Measurements from ENCODE around the gene DISP1.
"Not testable (repeated sequence)": the region's sequence is repeated elsewhere in the genome, so short reads cannot be mapped to it uniquely, and the experiment has no call there.

The DISP1 gene

GRCh38 chr1:222798975-222799374 is 15.9 kb upstream of the DISP1 start:
- no peak for DNase-seq

- DNase-seq, result no peak
Measured at GRCh38 chr1:222801067-222801466, 13.8 kb upstream of the DISP1 start.

- no peak for DNase-seq
Measured at GRCh38 chr1:222811671-222812070, 3.2 kb upstream of the DISP1 start.

GRCh38 chr1:222813866-222814535 is 838 bp upstream of the DISP1 start:
- no peak for DNase-seq

GRCh38 chr1:222815440-222815765 is 564 bp downstream of the DISP1 start:
- DNase-seq, result no peak

GRCh38 chr1:222817529-222817928 is 2.7 kb downstream of the DISP1 start:
- no peak for DNase-seq

- no peak for DNase-seq
Measured at GRCh38 chr1:222818171-222818570, 3.3 kb downstream of the DISP1 start.

GRCh38 chr1:222820171-222820712 is 5.4 kb downstream of the DISP1 start:
- no peak for DNase-seq

GRCh38 chr1:222821239-222821638 is 6.4 kb downstream of the DISP1 start:
- no peak for DNase-seq

GRCh38 chr1:222823695-222824094 is 8.9 kb downstream of the DISP1 start:
- no peak for DNase-seq

GRCh38 chr1:222824641-222825040 is 9.8 kb downstream of the DISP1 start:
- DNase-seq, result no peak

- DNase-seq, result no peak
Measured at GRCh38 chr1:222828939-222829338, 14.1 kb downstream of the DISP1 start.

- DNase-seq, result no peak
Measured at GRCh38 chr1:222829868-222830267, 15.0 kb downstream of the DISP1 start.

- DNase-seq, result no peak
Measured at GRCh38 chr1:222833356-222833876, 18.6 kb downstream of the DISP1 start.

GRCh38 chr1:222843469-222844410 is 28.9 kb downstream of the DISP1 start:
- no peak for DNase-seq

- no peak for DNase-seq
Measured at GRCh38 chr1:222844411-222844779, 29.6 kb downstream of the DISP1 start.

- DNase-seq, result no peak
Measured at GRCh38 chr1:222845763-222846162, 30.9 kb downstream of the DISP1 start.

- not testable (repeated sequence) for DNase-seq
Measured at GRCh38 chr1:222850550-222850949, 35.7 kb downstream of the DISP1 start.

- no peak for DNase-seq
Measured at GRCh38 chr1:222852326-222852725, 37.5 kb downstream of the DISP1 start.

GRCh38 chr1:222861062-222861461 is 46.2 kb downstream of the DISP1 start:
- no peak for DNase-seq

Data from NCI-H146 (cell line).